Superior temporal gyrus (tissue), 1 donor: ENCODE results near the gene KLF1.
A peak's percentile ranks its signal among the peaks of the same experiment; 100 is the strongest.

Experiments used
- DNase-seq: peaks from one replicate; pipeline ENCODE4 v3.0.0-alpha.2; 2016; ENCODE audit errors: extremely low spot score

The KLF1 gene

GRCh38 chr19:12838182-12838885 lies 48.7 kb downstream of the KLF1 start, which contains the start of gene MAST1:
MAST1 (plus strand) TSS chr19:12838515; CDS start chr19:12838573, 58 bp downstream.
- DNase-seq: peak; percentile 44

GRCh38 chr19:12837225-12837624 lies 49.8 kb downstream of the KLF1 start:
- DNase-seq: no peak

DNA sequence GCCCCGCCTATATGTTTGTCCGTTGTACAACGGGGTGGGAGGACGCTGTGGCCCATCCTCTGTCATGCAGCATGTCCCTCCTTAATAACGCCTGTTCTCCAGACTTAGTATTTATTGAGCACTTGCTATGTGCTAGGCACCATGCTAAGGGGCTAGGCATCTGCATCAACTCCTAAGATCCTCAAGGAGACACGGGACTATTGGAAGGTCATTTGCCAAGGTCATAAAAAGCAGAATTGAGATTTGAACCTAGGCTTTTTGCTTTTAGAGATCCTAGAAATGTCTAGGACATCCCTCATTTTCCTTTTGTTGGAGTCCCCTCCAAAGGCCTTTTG lies 50.5 kb downstream of the KLF1 start:
- no peak for DNase-seq

DNA sequence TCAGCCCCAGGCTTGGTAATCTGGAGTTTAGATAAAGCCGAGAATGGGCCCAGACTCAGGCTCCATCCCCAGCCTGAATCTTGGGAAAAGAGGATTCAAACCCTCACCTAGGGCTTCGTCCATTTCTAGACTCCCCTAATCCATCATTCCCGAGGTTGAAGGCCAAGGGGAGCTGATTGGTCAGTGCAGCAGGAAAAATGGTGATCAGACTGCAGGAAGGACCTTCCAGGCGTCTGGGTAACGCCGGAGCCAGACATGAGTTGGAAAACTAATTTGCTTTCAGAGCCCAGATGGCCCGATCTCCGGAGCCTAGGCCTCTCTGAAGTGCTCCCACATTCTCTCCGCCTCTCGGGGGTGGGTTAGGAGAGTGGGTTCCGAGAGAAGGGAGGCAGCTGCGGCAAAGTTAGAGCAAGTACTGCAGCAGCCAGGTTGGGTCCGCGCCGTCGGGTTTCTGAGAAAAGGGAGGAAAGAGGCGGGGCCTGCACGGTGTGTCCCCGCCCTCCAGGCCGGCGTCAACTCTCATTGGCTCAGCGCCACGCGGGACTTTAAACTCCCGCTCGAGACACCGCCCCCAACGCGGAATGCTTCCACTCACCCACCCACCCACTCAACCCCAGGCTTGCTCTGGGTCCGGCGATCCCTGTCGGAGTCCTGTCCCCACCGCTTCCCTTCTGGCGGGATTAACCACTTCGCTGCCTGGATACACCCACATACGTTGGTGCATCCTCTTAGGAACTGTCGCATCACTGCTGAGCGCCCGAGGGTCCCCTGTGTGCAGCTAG lies 51.8 kb downstream of the KLF1 start:
- peak; percentile 28 for DNase-seq

GRCh38 chr19:12834566-12834943 lies 52.4 kb downstream of the KLF1 start, which contains the start of gene RTBDN:
RTBDN (minus strand) TSS chr19:12834579; CDS start chr19:12829979, 4,600 bp downstream.
- DNase-seq: peak; percentile 61
